Measurements from ENCODE around the gene ZNFX1.

The ZNFX1 gene

DNA sequence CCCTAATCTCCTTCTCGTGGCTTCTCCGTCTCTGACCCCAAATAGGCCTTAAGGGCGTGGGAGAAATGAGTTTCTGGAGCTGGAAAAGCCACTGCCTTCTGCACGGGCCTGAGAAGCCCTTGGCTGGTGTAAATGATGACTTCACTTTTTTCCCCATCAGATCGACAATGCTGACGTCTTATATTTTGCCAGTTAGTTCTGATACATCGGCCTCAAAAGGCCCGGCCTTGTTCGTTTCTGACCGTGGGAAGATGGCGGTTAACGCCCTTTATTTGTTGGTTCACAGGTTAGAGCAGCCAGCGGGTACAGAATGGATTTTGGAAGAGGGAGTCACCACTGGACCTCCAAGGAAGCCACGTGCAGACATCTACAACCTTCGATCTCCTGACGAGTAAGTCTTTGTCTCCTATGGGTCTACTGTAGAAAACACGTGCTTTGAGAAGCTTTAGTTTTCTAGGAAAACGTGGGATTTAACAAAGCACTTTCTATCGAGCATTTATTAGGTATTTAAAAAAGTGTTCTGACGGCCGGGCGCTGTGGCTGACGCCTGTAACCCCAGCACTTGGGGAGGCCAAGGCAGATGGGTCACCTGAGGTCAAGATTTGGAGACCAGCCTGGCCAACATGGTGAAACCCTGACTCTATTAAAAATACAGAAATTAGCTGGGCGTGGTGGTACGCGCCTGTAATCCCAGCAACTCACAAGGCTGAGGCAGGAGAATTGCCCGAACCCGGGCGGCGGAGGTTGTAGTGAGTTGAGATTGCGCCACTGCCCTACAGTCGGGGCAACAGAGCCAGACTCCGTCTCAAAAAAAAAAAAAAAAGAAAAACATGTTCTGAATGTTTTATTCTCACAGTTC is 1.2 kb upstream of the ZNFX1 start:
- no peak for DNase-seq

DNA sequence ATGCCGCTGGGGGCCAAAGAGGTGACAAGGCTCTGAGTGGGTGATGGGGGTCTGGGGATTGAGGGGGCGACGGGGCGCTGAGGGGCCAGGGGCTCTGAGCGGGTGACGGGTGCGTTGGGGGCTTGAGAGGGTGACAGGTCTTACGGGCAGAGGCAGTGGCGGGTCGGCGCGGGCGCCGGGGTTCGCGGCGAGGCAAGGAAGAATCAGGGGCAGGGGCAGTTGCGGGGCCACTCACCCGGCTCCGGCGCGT is 146 bp downstream of the ZNFX1 start:
- DNase-seq: no peak

- DNase-seq: peak in 3 of 6 experiments; percentile 20 to 41 (median 29)
These were observed 684 bp downstream of the ZNFX1 start for GRCh38 chr20:49276961-49277785.

DNA sequence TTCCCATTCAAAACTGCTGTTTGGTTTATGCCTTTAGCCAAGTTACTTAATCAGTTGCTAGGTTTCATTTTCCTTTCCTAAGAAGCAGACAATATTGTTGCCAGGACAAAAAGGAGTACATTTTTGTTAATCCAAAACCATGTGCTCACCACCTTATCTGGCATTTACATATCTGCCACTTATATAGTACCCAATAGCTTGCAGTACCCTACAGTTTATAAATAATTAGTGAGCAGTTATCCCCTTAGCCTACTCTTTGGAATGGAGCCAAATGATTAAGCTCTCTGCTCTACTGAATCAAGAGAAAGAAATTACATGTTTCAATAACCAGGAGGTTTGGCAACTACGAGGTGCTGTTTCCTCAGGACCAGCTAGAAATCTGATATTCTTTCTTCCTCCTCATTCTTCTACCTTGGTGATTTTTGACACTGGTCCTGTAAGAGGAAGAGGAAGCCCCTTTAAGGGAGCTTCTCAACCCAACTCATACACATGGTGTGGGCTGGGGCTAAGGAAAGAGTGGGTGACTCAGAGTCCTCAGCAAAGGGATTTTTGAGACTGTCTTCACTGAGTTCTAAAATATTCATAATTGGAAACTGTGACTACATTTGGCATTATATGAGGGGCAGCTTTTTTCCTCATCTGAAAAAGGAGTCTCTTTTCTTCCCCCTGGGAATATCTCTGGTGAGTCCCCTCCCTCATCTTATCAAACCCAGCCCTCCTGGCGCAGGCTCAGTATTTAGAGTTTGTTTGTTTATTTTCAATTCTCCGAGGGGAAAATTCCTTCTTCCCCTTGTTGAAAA is 1.5 kb downstream of the ZNFX1 start:
- peak in 4 of 6 experiments; percentile 3 to 19 (median 16) for DNase-seq

GRCh38 chr20:49275636-49276035 is 2.2 kb downstream of the ZNFX1 start:
- DNase-seq: no peak

- DNase-seq: no peak
These were observed 2.6 kb downstream of the ZNFX1 start for GRCh38 chr20:49275216-49275615.

GRCh38 chr20:49273696-49274277 is 4.1 kb downstream of the ZNFX1 start:
- DNase-seq: no peak

- DNase-seq: no peak
These were observed 5.2 kb downstream of the ZNFX1 start for GRCh38 chr20:49272654-49273053.

DNA sequence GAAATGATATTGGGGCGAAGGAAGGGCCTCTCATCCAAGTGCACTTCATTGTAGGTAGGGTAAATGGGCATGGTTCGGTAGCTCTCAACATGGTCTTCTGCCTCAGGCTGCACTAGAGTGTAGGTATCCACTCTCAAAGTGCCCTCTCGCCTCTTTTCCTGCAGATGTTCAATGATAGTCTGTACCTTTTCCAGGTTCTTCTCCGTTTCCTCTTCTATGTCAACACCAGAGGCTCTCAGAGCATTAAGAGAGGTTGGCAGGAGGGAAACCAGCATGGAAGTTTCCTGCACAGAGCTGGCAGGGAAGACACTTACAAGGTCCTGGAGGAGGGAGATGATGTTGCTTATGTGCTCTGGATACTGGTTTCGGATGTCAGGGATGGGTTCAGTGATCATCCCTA is 7.1 kb downstream of the ZNFX1 start:
- no peak for DNase-seq

DNA sequence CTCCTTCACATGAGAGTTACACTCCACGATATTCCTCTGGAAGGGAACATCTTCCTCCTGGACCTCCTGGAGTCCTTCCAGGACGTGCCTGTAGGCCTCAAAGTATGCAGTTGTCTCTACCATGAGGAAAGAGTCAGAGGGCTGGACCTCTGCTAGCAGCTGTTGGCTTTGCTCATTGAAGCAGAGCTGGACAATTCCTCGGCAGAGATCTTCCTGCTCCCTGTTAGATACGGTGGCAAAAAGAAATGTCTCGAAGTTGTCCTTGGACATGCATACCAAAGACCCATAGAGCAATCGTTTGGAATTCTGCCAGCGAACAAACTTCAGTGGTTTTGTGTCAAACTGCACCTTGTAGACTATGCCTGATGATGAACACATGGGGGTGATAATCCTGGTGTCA is 7.7 kb downstream of the ZNFX1 start:
- DNase-seq: no peak

- no peak for DNase-seq
These were observed 9.1 kb downstream of the ZNFX1 start for GRCh38 chr20:49268600-49269365.

DNA sequence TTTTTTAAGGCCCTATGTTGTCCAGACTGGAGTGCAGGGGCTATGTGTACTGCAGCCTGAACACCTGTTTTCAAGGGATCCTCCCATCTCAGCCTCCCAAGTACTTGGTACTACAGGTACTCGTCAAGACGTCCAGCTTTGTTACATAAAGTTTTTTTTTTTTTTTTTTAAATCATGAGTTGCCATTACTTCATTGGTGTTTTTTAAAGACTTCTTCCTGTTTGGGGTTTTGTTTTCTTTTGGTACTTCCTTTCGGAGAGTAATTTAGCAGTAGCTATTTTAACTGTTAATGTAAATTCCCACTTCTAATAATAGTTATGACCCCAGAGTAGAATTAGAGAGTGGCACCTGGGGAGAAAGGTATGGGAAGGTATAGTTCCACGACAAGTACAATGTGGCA is 10.5 kb downstream of the ZNFX1 start:
- DNase-seq: peak in 1 of 6 experiments; percentile 15

DNA sequence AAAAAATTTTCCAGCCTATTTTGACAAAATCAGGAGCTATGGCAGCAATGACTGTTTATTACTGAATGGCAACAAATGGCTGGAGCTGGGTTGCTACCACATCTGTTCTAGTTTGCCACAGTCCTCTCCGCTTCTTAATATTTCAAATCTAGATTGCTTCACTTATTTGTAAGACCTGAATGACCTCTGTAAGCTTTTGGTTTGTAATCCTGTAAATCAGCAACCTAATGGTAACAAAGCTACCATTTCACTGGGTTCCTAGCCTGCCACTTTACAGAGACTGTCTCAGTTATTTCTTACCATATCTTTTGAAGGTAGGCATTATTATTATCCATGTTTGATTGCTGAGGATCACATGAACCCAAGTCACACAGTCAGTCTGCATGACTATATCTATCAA is 15.4 kb downstream of the ZNFX1 start:
- DNase-seq: no peak

DNA sequence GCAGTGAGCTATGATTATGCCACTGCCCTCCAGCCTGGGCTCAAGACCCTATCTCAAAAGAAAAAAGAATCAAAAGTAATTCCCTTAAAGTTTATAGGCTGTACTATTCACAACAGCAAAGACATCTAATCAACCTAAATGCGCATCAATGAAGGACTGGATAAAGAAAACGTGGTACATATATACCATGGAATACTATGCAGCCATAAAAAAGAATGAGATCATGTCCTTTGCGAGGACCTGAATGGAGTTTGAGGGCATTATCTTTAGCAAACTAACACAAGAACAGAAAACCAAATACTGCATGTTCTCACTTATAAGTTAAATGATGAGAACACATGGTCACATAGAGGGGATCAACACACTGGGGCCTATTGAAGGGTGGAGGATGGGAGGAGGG is 16.7 kb downstream of the ZNFX1 start:
- DNase-seq: no peak

GRCh38 chr20:49260218-49260617 is 17.6 kb downstream of the ZNFX1 start:
- DNase-seq: no peak

DNA sequence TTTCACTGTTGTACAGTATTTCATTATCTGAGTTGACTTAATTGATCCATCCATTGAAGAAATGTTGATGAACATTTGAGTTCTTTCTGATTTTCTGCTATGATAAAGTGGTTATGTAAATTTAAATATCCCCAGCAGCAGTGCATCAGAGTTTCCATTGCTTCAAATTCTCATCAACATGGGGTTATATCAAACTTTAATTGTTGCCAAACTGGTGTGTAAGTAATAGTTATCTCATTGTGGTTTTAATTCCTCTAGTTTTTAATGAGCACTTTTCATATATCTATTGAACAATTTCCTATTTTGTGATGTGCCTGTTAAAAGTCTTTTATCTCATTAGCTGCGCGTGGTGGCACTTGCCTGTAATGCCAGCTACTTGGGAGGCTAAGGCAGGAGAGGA is 18.1 kb downstream of the ZNFX1 start:
- DNase-seq: no peak

DNA sequence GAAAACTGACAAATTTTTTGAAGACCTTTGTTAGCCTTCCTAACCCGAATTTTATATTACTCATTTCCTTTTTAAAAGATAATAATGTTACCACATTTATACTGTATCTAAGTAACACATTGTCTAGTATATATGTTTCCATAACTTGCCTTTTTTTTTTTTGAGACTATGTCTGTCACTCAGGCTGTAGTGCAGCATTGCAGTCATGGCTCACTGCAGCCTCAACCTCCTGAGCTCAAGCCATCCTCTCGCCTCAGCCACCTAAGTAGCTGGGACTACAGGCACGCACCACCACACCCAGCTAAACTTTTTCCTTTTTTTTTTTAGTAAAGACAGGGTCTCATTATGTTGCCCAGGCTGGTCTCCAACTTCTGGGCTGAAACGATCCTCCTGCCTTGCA is 18.6 kb downstream of the ZNFX1 start:
- DNase-seq: no peak

DNA sequence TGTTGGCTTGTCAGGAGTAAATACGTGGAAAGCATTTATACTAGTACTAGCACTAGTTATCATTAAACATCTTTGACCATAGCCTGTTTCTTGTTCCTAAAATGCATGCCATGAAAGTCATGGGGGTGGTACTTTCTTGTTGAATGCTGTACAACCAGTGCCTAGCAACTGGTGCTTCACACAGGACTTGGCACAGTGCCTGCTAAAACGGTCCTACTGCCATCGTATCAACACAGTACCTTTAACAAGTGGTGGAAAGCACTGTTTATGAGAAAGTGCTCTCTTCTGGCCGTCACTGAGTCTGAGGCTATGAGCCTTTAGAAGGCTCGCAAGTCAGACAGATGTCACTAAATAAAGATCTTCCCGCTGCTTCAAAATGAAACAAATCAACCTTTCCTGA is 21.6 kb downstream of the ZNFX1 start:
- DNase-seq: no peak

DNA sequence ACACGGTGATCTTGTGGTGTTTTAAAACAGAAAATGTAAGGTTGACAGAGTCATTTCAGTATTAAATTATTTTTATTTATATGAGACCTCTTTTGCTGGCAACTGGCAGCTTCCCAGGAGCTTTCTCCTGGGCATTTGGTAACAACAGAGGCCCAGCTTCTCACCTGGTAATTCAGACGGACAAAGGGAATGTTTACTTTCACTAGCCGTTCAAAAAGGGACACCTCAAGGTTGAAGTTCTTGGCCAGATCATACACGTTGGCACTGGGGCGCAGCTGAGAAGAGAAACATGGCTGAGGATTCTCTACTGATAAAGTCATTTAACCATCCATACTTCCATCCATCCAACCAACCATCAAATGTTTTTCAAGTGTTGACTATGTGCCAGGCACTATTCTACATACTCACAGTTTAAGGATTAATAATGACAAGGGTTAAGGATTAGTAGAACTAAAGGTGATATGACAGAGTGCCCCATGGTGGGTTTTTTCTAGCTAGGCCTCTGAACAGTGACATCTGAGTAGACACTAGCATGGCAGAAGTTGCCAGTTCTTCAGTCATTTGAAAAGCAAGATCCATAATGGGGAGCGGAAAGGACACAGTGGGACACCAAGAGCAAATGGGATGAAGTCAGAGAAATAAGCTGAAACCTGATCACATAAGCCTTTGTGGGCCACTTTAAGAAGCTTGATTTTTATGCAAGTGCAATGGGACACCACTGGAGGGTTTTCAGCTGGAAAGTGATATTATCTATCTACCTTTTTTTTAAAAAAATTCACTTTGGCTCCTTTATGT is 25.1 kb downstream of the ZNFX1 start:
- DNase-seq: no peak

- DNase-seq: no peak
These were observed 28.8 kb downstream of the ZNFX1 start for GRCh38 chr20:49248879-49249665.

- no peak for DNase-seq
These were observed 29.6 kb downstream of the ZNFX1 start for GRCh38 chr20:49248301-49248700.
